Spleen (tissue), 7 donors: ENCODE results near the gene PIF1.

ENCODE experiments used
- POLR2A ChIP-seq, 3 donors: fragments of 450-650 bp; IDR thresholded peaks; one replicate each; pipeline ENCODE4 v1.5.1; 2017; ENCODE audit warnings: antibody characterized with exemption in 3 of 3, mild to moderate bottlenecking in 1 of 3
- TF ChIP-seq, protein P1 (sequence below), 11 experiments: fragments of 200-600 bp in 7 of 11; fragments of 450-650 bp in 4 of 11; sonication (generic) in 4 of 11; IDR thresholded peaks in 8 of 11; conservative IDR thresholded peaks in 3 of 11; 1 replicate in 7 of 11; 2 replicates in 4 of 11; pipeline versions ENCODE4 v1.4.0 to v1.8.0; 2016 to 2021; ENCODE audit warnings: antibody characterized with exemption in 11 of 11, inconsistent platforms in 4 of 11, mild to moderate bottlenecking in 1 of 11
- donor health status: DM: no; HTN: no; CAD: no; lungs with moderate emphysema.
- donor health status: DM: no; HTN: no; CAD: no.
- donor health status: DM: no; HTN: no; CAD: no.

GRCh38 chr15:64824929-64825430, 467 bp downstream of the PIF1 start:
- TF ChIP-seq, protein P1, sequence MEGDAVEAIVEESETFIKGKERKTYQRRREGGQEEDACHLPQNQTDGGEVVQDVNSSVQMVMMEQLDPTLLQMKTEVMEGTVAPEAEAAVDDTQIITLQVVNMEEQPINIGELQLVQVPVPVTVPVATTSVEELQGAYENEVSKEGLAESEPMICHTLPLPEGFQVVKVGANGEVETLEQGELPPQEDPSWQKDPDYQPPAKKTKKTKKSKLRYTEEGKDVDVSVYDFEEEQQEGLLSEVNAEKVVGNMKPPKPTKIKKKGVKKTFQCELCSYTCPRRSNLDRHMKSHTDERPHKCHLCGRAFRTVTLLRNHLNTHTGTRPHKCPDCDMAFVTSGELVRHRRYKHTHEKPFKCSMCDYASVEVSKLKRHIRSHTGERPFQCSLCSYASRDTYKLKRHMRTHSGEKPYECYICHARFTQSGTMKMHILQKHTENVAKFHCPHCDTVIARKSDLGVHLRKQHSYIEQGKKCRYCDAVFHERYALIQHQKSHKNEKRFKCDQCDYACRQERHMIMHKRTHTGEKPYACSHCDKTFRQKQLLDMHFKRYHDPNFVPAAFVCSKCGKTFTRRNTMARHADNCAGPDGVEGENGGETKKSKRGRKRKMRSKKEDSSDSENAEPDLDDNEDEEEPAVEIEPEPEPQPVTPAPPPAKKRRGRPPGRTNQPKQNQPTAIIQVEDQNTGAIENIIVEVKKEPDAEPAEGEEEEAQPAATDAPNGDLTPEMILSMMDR (IDR thresholded peaks at IDR 0.05 in 8 of 11, conservative IDR thresholded peaks at IDR 0.05 in 3 of 11): no peak
- TF ChIP-seq POLR2A (IDR thresholded peaks at IDR 0.05): no peak
